Activated CD4-positive, alpha-beta T cell treated with anti-CD3 and anti-CD28 coated beads for 24 hours (primary cell): ENCODE measurements around the gene BORCS5.
"Not testable (repeated sequence)": the region's sequence is repeated elsewhere in the genome, so short reads cannot be mapped to it uniquely, and the experiment has no call there.

Experiments
- DNase-seq, 2 donors: peaks; one replicate each; pipeline ENCODE4 v3.0.0-alpha.2; 2020; ENCODE audit warnings: low read depth in 2 of 2

BORCS5 gene

GRCh38 chr12:12461923-12462315 lies 105.0 kb downstream of the BORCS5 start:
- peak in 1 of 2 donors; percentile 22 for DNase-seq

DNA sequence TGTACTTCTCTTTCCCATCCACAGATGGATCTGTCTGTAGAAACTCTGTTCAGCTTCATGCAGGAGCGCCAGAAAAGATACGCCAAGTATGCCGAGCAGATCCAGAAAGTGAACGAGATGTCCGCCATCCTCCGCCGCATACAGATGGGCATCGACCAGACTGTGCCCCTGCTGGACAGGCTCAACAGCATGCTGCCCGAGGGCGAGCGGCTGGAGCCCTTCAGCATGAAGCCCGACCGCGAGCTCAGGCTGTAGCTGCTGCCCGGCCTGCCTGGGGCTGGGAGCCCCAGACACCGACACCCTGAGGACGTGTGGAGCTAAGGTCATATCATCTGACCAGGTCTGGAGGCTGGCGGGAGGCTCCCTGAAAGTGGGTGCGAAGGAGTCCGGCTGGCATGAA lies 108.6 kb downstream of the BORCS5 start:
- DNase-seq: no peak

GRCh38 chr12:12466157-12466556 lies 109.3 kb downstream of the BORCS5 start:
- peak in 1 of 2 donors; percentile 12 for DNase-seq

DNA sequence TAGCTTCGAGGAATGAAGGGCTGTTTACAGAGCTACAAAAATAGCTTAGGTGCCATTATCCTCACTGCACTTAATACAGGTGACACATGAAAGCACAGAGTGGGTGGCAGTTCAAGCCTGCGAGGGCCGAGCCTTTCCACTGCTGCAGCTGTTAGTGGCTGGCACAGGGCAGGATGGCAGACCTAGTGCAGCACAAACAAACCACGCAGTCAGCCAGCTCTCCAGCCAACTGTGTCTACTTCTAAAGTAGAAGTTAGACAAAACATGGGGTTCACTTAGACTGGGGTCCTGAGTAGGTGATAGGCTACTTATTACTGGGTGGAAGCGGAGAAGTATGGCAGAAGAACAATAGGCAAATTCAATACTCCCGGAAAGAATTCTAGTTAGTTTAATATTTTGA lies 110.4 kb downstream of the BORCS5 start:
- DNase-seq: no peak

DNA sequence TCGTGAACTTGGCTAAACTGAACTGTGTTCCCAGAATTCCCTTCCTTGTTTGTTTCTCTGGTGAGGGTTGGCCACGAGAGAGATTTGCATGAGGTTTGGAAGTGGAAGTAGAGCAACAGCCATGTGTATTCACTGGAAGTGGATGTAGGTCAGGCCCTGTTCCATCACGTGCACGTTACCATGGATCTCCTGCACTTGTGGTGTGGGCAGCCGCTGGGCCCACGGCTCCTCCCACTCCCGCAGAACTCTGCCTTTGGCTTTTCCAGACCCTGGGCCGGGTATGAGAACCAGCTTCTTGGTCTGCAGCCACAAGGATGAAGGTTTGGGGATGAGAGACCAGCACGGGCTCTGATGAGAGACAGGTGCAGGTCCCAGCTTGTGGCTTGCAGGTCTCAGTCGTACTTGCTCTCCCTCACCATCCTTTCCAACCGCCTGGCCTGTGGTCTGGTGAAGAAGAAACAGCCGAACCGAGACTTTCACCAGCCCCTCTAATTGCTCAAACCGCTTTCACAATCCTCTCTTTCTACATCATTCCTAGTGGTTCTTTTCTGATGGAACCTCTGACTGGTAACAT lies 110.9 kb downstream of the BORCS5 start:
- no peak for DNase-seq

DNA sequence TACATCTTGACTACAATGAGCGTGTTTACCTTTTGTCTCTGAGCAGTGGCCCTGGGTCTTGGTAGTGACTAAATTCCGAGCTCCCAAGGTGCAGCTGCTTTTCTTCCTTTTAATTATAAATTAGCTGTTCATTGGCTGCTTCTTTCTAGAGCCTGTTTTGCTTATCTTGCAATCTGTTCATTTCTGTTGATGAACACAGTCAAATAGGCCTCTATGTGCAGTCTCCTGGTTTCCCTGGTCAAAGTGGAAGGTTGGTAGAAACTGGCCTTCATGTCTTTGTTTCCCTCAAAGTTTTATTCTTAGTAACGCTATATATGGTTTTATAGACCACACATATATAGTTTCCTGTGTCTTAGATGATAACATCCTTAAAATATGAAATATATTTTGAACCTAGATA lies 111.7 kb downstream of the BORCS5 start:
- DNase-seq: no peak

DNA sequence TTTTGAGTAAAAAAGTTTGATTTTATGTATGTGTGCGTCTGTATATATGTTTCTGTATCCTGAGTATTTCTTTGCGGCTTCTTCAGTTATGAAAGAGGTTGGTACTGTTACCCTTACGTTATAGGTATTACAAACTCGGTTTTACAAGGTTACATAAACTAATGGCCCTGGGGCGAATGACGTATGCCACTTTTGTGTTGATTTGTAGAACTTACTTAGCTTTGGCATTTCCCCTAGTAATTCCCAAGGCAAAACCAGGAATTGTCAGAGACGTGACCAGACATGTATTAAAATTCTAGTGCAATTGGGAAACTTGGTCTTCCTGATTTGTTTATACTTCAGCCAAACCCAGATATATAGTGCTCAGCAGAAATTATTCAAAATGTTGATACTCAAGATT lies 112.5 kb downstream of the BORCS5 start:
- no peak for DNase-seq

- no peak for DNase-seq
Measured at GRCh38 chr12:12470751-12471306, 114.0 kb downstream of the BORCS5 start.

DNA sequence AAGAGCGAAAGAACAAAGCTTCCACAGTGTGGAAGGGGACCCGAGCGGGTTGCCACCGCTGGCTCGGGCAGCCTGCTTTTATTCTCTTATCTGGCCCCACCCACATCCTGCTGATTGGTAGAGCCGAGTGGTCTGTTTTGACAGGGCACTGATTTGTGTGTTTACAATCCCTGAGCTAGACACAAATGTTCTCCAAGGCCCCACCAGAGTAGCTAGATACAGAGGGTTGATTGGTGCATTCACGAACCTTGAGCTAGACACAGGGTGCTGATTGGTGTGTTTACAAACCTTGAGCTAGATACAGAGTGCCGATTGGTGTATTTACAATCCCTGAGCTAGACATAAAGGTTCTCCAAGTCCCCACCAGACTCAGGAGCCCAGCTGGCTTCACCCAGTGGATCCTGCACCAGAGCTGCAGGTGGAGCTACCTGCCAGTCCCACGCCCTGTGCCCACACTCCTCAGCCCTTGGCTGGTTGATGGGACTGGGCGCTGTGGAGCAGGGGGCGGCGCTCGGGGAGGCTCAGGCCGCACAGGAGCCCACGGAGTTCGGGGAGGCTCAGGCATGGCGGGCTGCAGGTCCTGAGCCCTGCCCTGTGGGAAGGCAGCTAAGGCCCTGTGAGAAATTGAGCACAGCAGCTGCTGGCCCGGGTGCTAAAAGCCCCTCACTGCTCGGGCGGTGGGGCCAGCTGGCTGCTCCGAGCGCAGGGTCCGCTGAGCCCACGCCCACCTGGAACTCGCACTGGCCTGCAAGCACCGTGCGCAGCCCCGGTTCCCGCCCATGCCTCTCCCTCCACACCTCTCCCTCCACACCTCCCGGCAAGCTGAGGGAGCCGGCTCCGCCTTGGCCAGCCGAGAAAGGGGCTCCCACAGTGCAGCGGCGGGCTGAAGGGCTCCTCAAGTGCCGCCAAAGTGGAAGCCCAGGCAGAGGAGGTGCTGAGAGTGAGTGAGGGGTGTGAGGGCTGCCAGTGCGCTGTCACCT lies 115.4 kb downstream of the BORCS5 start:
- not testable (repeated sequence) for DNase-seq

- DNase-seq: no peak
Measured at GRCh38 chr12:12473223-12473622, 116.3 kb downstream of the BORCS5 start.

DNA sequence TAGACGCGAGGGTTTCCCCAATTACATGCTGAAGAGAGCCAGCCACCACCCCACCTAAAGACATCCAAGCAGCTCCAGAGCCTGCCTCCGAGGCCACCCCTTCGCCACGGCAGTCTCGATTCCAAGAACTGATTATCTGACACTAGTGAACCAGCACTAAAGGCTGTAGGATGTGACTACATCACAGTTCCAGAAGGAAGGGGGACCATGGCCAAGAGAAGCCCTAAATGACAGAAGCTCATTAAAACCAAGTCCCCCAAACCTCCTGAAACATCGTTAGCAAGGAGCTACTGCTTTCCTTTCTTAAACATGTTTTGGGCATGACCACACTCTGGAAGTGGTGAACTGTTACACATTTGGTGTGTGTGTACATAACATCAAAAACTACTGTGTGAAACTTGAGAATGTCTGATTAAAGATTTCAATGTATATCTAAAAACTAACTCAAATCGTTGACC lies 117.6 kb downstream of the BORCS5 start:
- DNase-seq: no peak

- DNase-seq: peak in 1 of 2 donors; percentile 24
Measured at GRCh38 chr12:12474931-12475795, 118.3 kb downstream of the BORCS5 start.

GRCh38 chr12:12476857-12477531 lies 120.1 kb downstream of the BORCS5 start:
- no peak for DNase-seq

GRCh38 chr12:12477532-12477890 lies 120.6 kb downstream of the BORCS5 start:
- DNase-seq: no peak

- no peak for DNase-seq
Measured at GRCh38 chr12:12480074-12480473, 123.2 kb downstream of the BORCS5 start.

- DNase-seq: no peak
Measured at GRCh38 chr12:12481631-12482030, 124.8 kb downstream of the BORCS5 start.

GRCh38 chr12:12482150-12482761 lies 125.4 kb downstream of the BORCS5 start:
- DNase-seq: no peak

GRCh38 chr12:12482959-12483358 lies 126.1 kb downstream of the BORCS5 start:
- no peak for DNase-seq

DNA sequence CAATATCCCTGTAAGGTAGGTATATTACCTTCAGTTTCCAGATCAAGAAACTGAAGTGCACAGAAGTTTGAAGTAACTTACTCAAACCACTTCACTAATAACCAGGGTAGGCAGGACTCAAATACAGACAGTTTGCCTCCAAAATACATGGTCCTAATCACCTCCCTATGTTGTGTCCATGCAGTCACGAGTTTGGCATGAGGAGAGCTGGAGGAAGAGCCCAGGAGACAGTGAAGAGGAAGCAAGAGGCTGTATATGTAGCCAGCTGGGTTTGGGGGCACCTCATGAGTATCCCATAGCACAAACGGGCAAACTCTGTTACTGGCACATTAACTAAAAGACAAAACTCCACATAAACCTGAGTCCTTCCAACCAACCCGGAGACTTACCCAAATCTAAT lies 126.6 kb downstream of the BORCS5 start:
- DNase-seq: no peak

DNA sequence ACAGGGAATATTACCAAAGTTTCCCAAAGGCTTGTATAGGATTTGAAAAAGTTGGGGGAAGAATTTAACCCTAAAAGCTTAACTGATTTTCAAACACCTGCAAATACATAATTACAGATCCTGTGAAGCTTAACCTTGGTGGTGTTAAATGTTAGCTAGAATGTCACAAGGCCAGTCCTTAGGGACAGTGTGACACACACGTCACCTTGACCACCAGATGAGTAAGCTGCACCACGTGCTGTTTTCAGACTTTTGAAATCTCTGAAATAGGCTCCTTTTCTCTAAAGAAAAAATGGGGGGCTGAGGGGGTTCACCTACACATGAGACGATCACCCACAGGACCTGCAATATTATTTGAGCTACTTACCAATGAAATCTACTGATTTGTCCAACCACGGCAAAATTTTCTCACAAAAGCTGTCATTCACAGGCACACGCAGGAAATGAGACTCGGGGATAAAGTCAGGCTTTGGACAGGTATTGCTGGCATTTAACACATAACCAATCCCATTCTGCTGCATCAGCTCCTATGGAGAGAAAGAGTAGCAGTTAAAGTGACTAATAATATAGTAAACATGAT lies 129.9 kb downstream of the BORCS5 start:
- no peak for DNase-seq
